Measurements from ENCODE around the gene EPS8L1.
"Not testable (repeated sequence)": the region's sequence is repeated elsewhere in the genome, so short reads cannot be mapped to it uniquely, and the experiment has no call there.

Gene EPS8L1

GRCh38 chr19:55075371-55075998, at the start of gene EPS8L1:
EPS8L1 (plus strand) TSS chr19:55075869; CDS start chr19:55076445, 576 bp downstream.
- no peak for DNase-seq (ENCODE audit: extremely low read depth, low read depth)
- no peak within 1 kb of the TSS for H3K4me3 ChIP-seq (replicated peaks; ENCODE audit: low read depth, low read length)
- no peak for TF ChIP-seq CTCF (IDR thresholded peaks at IDR 0.05; ENCODE audit: low read depth, low read length, missing control alignments)

- not testable (repeated sequence) for H3K4me3 ChIP-seq (replicated peaks; ENCODE audit: low read depth, low read length); DNase-seq (ENCODE audit: extremely low read depth, low read depth)
Measured at GRCh38 chr19:55027140-55027471, 48.6 kb upstream of the EPS8L1 start.

GRCh38 chr19:55027472-55028337, 48.0 kb upstream of the EPS8L1 start:
- TF ChIP-seq CTCF (IDR thresholded peaks at IDR 0.05; ENCODE audit: low read depth, low read length, missing control alignments), result no peak
- DNase-seq (ENCODE audit: extremely low read depth, low read depth), result no peak
- no peak overlapping the region for H3K4me3 ChIP-seq (replicated peaks; ENCODE audit: low read depth, low read length)

GRCh38 chr19:55028757-55029156, 46.9 kb upstream of the EPS8L1 start:
- no peak for DNase-seq (ENCODE audit: extremely low read depth, low read depth)
- TF ChIP-seq CTCF (IDR thresholded peaks at IDR 0.05; ENCODE audit: low read depth, low read length, missing control alignments), result no peak
- no peak overlapping the region for H3K4me3 ChIP-seq (replicated peaks; ENCODE audit: low read depth, low read length)

GRCh38 chr19:55031178-55031577, 44.5 kb upstream of the EPS8L1 start:
- H3K4me3 ChIP-seq (replicated peaks; ENCODE audit: low read depth, low read length), result no peak overlapping the region

GRCh38 chr19:55032170-55032800, 43.4 kb upstream of the EPS8L1 start:
- TF ChIP-seq CTCF (IDR thresholded peaks at IDR 0.05; ENCODE audit: low read depth, low read length, missing control alignments), result no peak
- no peak overlapping the region for H3K4me3 ChIP-seq (replicated peaks; ENCODE audit: low read depth, low read length)
- no peak for DNase-seq (ENCODE audit: extremely low read depth, low read depth)

More at GRCh38 chr19:55031178-55031577, 44.5 kb upstream of the EPS8L1 start:
- TF ChIP-seq CTCF (IDR thresholded peaks at IDR 0.05; ENCODE audit: low read depth, low read length, missing control alignments), result no peak
- no peak for DNase-seq (ENCODE audit: extremely low read depth, low read depth)

- H3K4me3 ChIP-seq (replicated peaks; ENCODE audit: low read depth, low read length); DNase-seq (ENCODE audit: extremely low read depth, low read depth): not testable (repeated sequence)
Measured at GRCh38 chr19:55032976-55033643, 42.6 kb upstream of the EPS8L1 start.

Measured in HFF-Myc (cell line).